GM13977 (cell line): ENCODE data around the gene GCNT3.
"Not testable (repeated sequence)": the region's sequence is repeated elsewhere in the genome, so short reads cannot be mapped to it uniquely, and the experiment has no call there.

Experiments
- DNase-seq: peaks from one replicate; pipeline ENCODE4 v3.0.0; 2012; ENCODE audit warnings: low spot score
- in situ Hi-C: fragments of 300-500 bp; cut with MboI; formaldehyde crosslinking; loops from one replicate; pipeline ENCODE4 v1.12.0; 2022; ENCODE audit warnings: low sequenced_read_pairs, low pct_unique_long_range_greater_than_20kb, mixed read lengths, inconsistent platforms; ENCODE audit not compliant: unreplicated experiment
- TF ChIP-seq, protein P1 (sequence below): IDR thresholded peaks from 2 replicates; pipeline ENCODE4 v1.5.1; 2012; ENCODE audit warnings: mild to moderate bottlenecking, control low read depth; ENCODE audit not compliant: insufficient read depth; ENCODE audit errors: extremely low read depth, missing control alignments

The GCNT3 gene

DNA sequence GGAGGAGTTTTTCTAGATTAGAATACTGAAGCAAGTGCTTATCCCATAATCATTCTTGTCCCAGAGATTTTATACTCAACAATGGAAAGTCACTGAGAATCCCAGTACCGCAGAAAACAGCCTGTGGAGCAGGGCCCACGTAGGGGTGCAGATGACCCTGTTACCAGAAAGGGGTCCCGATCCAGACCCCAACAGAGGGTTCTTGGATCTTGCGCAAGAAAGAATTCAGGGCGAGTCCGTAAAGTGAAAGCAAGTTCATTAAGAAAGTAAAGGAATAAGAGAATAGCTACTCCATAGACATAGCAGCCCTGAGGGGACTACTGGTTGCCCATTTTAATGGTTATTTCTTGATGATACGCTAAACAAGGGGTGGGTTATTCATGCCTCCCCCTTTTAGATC, 2.6 kb downstream of the GCNT3 start:
- no peak for DNase-seq
- TF ChIP-seq, protein P1, sequence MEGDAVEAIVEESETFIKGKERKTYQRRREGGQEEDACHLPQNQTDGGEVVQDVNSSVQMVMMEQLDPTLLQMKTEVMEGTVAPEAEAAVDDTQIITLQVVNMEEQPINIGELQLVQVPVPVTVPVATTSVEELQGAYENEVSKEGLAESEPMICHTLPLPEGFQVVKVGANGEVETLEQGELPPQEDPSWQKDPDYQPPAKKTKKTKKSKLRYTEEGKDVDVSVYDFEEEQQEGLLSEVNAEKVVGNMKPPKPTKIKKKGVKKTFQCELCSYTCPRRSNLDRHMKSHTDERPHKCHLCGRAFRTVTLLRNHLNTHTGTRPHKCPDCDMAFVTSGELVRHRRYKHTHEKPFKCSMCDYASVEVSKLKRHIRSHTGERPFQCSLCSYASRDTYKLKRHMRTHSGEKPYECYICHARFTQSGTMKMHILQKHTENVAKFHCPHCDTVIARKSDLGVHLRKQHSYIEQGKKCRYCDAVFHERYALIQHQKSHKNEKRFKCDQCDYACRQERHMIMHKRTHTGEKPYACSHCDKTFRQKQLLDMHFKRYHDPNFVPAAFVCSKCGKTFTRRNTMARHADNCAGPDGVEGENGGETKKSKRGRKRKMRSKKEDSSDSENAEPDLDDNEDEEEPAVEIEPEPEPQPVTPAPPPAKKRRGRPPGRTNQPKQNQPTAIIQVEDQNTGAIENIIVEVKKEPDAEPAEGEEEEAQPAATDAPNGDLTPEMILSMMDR, result no peak
- in situ Hi-C loops, result no loop called here

DNA sequence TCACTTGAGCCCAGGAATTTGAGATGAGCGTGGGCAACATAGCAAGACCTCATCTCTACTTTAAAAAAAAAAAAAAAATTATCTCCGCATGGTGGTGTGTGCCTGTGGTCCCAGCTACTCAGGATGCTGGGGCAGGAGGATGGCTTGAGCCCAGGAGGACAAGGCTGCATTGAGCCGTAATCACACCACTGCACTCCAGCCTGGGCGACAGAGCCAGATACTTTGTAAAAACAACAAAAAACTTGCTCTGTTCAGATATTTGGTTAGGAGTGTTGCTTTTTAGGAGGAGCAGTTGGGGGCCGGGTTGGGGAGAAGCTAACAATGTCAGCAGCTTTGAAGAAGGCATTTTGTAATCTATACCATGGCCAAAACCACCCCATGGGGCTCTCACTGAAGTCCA, 4.1 kb downstream of the GCNT3 start:
- in situ Hi-C loops, result no loop called here
- DNase-seq, result no peak
- TF ChIP-seq, protein P1, result no peak

DNA sequence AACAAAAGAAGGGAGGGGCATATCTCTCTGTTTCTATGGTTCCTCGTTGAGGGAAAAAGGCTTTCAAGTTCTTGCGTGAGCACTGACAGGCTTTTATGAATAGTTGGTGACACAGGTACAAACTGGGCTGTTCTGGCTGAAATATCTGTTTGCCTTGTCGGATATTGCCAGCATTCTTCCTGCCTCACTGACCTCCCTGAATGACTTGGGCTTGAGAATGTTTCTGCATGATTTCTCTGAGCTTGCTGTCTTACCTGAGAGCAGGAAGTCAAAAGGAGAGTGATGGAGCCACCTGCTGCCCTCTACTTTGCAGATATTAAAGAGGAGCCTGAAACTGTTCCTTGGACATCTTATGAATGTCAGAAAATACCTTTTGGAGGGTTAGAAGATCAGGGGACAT, 4.8 kb downstream of the GCNT3 start:
- DNase-seq, result no peak
- in situ Hi-C loops, result no loop called here
- TF ChIP-seq, protein P1, result peak; percentile 17

DNA sequence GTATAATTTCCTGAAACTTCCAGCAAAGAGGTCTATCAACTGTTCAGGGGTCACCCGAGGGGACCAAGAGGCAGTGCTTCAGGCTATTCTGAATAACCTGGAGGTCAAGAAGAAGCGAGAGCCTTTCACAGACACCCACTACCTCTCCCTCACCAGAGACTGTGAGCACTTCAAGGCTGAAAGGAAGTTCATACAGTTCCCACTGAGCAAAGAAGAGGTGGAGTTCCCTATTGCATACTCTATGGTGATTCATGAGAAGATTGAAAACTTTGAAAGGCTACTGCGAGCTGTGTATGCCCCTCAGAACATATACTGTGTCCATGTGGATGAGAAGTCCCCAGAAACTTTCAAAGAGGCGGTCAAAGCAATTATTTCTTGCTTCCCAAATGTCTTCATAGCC, 6.8 kb downstream of the GCNT3 start:
- no peak for DNase-seq
- in situ Hi-C loops, result no loop called here
- TF ChIP-seq, protein P1, result no peak

DNA sequence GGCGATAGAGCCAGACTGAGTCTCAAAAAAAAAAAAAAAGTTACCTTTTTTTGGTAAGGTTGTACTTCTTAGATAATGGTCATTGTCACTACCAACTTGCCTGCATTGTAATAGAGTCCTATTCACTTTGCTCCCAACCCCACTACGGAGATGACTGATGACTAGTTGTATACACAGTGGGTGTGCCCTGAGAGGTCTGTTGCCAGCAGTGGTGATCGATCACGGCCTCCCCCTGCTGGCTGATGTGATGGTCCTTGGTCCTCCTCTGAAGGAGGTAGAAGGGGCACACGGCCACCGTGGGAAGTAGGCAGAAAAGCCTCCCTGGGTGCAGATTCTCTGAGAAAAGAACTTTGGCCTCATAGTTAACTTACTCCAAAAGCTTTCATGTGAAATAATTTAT, 10.7 kb downstream of the GCNT3 start:
- TF ChIP-seq, protein P1, result peak; percentile 64
- in situ Hi-C loops, result loop anchor here (10.0 kb wide), 1 partner anchor 87 kb away; no protein-coding TSS in a partner anchor
- DNase-seq, result peak; percentile 73

DNA sequence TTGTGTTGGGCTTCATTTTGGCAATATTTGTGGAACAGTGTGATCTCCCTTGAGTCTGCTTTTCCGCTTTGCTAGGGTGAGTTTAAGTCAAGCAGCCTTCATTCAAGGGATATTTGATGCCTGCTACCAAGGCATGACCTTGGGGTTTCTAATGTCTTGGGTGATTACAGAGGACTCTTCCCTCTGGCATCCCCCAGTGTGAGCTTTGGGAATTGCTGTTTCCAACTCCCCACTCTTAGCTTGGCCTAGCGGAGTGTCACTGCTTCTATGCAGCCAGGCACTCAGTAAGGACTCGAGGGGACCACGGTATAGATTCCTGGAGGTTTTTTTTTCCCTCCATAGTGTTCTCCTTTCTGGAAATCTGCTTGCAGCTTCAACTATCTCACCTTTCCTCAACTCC, 21.1 kb downstream of the GCNT3 start:
- in situ Hi-C loops, result no loop called here
- TF ChIP-seq, protein P1, result no peak
- DNase-seq, result no peak

DNA sequence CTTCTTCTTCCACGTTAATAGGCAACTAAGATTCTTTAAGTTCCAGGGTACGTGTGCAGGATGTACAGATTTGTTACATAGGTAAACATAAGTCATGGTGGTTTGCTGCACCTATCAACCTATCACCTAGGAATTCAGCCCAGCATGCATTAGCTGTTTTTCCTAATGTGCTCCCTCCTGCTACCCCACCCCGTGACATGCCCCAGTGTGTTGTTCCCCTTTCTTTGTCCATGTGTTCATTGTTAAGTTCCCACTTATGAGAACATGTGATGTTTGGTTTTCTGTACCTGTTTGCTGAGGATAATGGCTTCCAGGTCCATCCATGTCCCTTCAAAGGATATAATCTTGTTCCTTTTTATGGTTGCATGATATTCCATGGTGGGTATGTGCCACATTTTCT, 24.6 kb downstream of the GCNT3 start:
- DNase-seq, result no peak
- TF ChIP-seq, protein P1, result no peak
- in situ Hi-C loops, result no loop called here

DNA sequence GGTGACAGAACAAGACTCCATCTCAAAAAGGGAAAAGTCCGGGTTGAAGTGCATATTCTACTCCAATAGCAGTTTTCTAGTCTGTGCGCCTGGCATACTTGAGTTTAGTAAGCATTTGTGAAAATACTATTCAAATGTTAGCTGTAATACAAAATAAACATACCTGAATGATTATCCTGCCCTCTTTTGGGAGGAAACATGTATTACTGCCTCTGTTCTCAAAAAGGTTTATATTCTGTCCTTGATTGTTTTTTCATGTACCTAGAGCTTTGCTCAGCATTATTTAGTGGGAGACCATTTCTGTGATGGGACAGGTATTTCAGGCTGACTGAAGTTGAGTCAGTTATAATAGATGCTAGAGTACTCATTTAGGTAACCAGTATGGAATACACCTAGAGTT, 25.9 kb downstream of the GCNT3 start:
- in situ Hi-C loops, result not testable (repeated sequence)

More for the DNA sequence above, 25.9 kb downstream of the GCNT3 start:
- DNase-seq, result not testable (repeated sequence)
